ENCODE measurements around the gene CD163L1.

- no peak for TF ChIP-seq CTCF (conservative IDR thresholded peaks at IDR 0.05 in 1 of 2, IDR thresholded peaks at IDR 0.05 in 1 of 2; ENCODE audit: low read depth in 1 of 2, low read length in 2 of 2)
- no peak for TF ChIP-seq EZH2 (IDR thresholded peaks at IDR 0.05; ENCODE audit: low read length, missing control alignments)
Measured at GRCh38 chr12:7369274-7369729, 74.7 kb downstream of the CD163L1 start.

Measured in fibroblast of lung (primary cell).